ENCODE results near the gene LRBA.

Gene LRBA

GRCh38 chr4:150235808-150236271, 779.2 kb downstream of the LRBA start:
- DNase-seq (ENCODE audit: low read depth) = peak; percentile 66
- no peak for TF ChIP-seq CTCF (conservative IDR thresholded peaks at IDR 0.05; ENCODE audit: low read length)
- H3K4me3 ChIP-seq (ENCODE audit: low read length) = no peak overlapping the region

GRCh38 chr4:150235317-150235716, 779.8 kb downstream of the LRBA start:
- no peak overlapping the region for H3K4me3 ChIP-seq (ENCODE audit: low read length)
- no peak for DNase-seq (ENCODE audit: low read depth)
- TF ChIP-seq CTCF (conservative IDR thresholded peaks at IDR 0.05; ENCODE audit: low read length) = no peak

- DNase-seq (ENCODE audit: low read depth) = peak; percentile 28
- no peak for TF ChIP-seq CTCF (conservative IDR thresholded peaks at IDR 0.05; ENCODE audit: low read length)
- no peak overlapping the region for H3K4me3 ChIP-seq (ENCODE audit: low read length)
Measured at GRCh38 chr4:150234246-150234645, 780.8 kb downstream of the LRBA start.

- H3K4me3 ChIP-seq (ENCODE audit: low read length) = no peak overlapping the region
- TF ChIP-seq CTCF (conservative IDR thresholded peaks at IDR 0.05; ENCODE audit: low read length) = no peak
- DNase-seq (ENCODE audit: low read depth) = no peak
Measured at GRCh38 chr4:150232029-150232428, 783.1 kb downstream of the LRBA start.

GRCh38 chr4:150231107-150231770, 783.8 kb downstream of the LRBA start:
- no peak for DNase-seq (ENCODE audit: low read depth)

GRCh38 chr4:150230561-150230960, 784.5 kb downstream of the LRBA start:
- DNase-seq (ENCODE audit: low read depth) = no peak
- no peak for TF ChIP-seq CTCF (conservative IDR thresholded peaks at IDR 0.05; ENCODE audit: low read length)
- no peak overlapping the region for H3K4me3 ChIP-seq (ENCODE audit: low read length)

More at GRCh38 chr4:150231107-150231770, 783.8 kb downstream of the LRBA start:
- no peak for TF ChIP-seq CTCF (conservative IDR thresholded peaks at IDR 0.05; ENCODE audit: low read length)
- H3K4me3 ChIP-seq (ENCODE audit: low read length) = no peak overlapping the region

GRCh38 chr4:150229520-150229919, 785.6 kb downstream of the LRBA start:
- H3K4me3 ChIP-seq (ENCODE audit: low read length) = no peak overlapping the region
- DNase-seq (ENCODE audit: low read depth) = peak; percentile 43
- TF ChIP-seq CTCF (conservative IDR thresholded peaks at IDR 0.05; ENCODE audit: low read length) = no peak
